GM12865 (cell line): ENCODE data around the gene PEPD.

Source experiments
- DNase-seq: peaks from one replicate; pipeline ENCODE4 v3.0.0; 2010; ENCODE audit warnings: low read depth
- H3K4me3 ChIP-seq: 2 replicates; pipeline ENCODE4 v1.5.1; 2011; ENCODE audit warnings: mild to moderate bottlenecking, low read depth, low read length, control low read depth
- TF ChIP-seq, protein P1 (sequence below): IDR thresholded peaks from 2 replicates; pipeline ENCODE4 v1.5.1; 2011; ENCODE audit warnings: low read length, control low read depth, low read depth, inconsistent platforms; ENCODE audit not compliant: insufficient read depth; ENCODE audit errors: missing control alignments

The PEPD gene

DNA sequence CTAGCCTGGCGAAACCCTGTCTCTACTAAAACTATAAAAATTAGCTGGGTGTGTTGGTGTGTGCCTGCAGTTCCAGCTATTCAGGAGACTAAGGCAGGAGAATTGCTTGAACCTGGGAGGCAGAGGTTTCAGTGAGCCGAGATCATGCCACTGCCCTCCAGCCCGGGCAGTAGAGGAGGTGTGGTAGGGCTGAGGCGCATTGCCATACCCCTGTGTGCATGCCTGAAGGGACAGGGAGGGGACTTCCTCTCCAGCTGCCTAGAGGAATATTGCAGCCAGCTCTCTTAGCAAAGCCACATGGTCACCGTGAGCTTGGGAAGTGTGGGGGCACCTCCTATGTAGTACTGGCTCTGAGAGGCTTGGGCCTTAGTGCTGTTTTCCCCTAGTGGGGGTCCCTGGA is 29.2 kb upstream of the PEPD start:
- DNase-seq, result no peak
- no peak overlapping the region for H3K4me3 ChIP-seq
- TF ChIP-seq, protein P1, sequence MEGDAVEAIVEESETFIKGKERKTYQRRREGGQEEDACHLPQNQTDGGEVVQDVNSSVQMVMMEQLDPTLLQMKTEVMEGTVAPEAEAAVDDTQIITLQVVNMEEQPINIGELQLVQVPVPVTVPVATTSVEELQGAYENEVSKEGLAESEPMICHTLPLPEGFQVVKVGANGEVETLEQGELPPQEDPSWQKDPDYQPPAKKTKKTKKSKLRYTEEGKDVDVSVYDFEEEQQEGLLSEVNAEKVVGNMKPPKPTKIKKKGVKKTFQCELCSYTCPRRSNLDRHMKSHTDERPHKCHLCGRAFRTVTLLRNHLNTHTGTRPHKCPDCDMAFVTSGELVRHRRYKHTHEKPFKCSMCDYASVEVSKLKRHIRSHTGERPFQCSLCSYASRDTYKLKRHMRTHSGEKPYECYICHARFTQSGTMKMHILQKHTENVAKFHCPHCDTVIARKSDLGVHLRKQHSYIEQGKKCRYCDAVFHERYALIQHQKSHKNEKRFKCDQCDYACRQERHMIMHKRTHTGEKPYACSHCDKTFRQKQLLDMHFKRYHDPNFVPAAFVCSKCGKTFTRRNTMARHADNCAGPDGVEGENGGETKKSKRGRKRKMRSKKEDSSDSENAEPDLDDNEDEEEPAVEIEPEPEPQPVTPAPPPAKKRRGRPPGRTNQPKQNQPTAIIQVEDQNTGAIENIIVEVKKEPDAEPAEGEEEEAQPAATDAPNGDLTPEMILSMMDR, result no peak

DNA sequence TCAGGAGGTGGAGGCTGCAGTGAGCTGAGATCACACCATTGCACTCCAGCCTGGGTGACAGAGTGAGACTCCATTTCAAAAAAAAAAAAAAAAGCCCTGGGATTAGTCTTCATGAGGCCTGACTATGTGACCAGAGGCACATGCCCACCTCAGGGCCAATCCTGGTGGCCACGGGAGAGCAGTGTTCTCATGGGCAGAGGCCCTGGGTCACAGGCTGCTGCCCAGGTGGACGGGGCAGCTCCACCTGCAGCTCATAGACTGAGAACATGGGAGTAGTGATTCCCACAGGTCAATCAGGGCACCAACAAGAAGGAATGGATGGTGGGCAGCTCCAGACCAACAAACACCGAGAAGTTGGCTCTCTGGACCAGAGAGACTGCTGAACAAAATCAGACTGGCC is 26.1 kb upstream of the PEPD start:
- H3K4me3 ChIP-seq, result no peak overlapping the region
- no peak for DNase-seq
- TF ChIP-seq, protein P1, result no peak

DNA sequence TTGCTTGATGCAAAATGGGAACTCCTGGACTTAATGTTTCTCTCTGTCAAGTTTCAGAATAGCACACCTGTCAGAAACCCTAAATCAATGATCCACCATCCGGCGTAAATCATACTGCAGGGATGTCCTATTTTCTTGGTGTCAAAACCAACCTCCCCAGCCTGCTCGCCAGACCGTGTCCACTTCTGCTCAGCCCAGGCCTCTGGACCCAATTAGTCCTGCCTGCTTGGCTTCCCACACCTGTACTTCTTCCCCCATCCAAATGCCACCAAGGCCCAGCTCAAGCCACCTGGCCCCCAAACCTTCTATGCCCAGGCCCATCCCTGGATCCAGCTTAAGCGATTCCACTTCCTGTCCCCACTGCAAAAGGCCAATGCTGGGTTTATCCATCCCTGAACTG is 25.1 kb upstream of the PEPD start:
- no peak for DNase-seq
- H3K4me3 ChIP-seq, result no peak overlapping the region
- TF ChIP-seq, protein P1, result no peak

DNA sequence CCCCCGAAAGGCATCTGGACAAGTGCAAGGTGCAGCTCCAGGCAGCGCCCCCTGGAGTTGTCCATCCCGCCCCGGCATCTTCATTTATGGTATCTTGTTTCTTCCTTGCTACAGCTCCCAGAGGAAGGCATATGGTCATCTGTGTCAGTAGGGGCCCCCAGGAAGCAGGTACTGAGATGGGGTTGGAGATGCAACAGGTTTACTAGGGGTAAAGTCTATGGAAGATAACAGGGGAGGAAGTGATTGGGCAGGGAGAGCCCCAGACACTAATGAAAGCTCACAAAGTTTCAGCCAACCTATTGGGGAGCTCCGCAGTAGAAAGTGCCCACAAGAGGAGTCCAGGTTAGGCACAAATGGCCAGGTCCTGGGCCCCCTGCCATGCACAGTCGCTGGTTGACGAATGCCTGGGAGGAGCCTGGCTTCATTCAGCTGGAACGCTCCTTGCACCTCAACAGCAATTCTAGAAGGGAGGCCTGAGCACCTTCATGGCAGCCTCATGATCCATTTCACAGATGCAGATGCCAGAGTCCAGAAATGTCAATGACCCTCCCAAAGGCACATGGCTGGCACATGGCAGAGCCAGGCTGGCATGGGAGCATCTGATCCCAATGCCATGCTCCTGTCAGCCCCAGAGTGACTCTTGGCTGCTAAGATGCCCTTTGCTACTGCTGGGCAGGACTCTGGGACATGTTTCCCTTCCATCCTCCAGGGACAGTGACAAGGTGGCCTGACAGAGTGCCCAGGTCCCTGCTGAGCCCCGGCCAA is 23.8 kb upstream of the PEPD start:
- no peak for DNase-seq
- TF ChIP-seq, protein P1, result no peak
- H3K4me3 ChIP-seq, result no peak overlapping the region

DNA sequence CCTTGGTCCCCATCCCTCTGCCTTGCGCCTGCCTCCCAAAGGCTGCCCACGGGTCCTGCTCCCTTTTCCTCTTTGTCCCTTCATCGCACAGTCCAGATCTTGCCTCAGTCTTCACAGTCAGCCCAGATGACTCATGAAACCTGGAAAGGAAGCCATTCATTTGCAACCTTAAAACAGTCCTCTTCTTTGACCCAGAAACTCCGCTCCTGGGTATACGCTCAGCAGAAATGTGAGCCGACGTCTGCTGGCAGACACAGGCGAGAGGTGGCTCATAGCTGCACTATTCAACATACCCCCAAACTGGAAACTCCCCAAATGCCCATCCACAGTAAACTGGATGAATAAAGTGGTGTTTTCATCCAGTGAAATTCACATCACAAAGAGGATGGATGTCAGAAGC is 13.6 kb upstream of the PEPD start:
- H3K4me3 ChIP-seq, result no peak overlapping the region
- no peak for DNase-seq
- TF ChIP-seq, protein P1, result no peak

DNA sequence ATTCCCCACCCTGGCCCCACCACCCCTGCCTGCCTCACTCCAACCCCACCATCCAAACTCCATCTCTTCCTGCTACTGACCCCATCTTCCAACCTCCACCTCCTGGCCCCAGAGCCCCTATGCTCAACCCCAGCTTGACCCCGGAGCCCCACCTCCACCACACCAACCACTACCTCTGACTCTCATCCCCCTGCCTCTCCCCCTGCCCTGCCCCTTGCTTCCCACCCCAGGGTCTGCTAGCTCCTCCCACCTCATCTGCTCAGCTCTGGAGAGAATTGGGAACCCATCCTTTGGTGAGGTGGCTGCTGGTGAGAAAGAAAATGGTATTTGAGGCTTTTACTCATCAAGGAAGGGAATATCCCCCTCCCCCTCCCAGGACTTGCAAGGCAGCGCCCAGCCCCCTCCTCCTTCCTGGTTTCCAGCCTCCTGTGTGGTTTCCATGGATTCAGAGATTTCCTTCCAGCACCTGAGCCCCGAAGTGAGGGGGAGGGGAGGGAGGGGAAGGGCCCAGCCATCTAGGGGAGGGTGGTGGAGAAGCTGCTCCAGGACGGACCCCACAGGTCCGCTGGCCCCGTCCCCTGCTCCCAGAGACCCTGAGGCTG is 11.4 kb upstream of the PEPD start:
- no peak overlapping the region for H3K4me3 ChIP-seq
- TF ChIP-seq, protein P1, result no peak
- no peak for DNase-seq

DNA sequence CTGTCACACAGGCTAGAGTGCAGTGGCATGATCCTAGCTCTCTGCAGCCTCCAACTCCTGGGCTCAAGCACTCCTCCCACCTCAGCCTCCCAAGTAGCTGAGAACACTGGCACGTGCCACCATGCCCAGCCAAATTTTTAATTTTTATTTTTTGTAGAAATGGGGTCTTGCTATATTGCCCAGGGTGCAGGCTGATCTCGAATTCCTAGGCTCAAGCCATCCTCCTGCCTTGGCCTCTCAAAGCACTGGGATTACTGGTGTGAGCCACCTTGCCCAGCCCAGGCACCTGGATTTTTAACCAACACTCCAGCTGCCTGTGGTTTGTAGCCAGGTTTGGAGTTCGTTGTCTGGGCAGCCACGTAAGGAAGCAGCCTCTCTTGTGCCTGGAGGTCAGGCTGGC is 9.3 kb upstream of the PEPD start:
- TF ChIP-seq, protein P1, result no peak
- no peak for DNase-seq
- H3K4me3 ChIP-seq, result no peak overlapping the region
